Stimulated activated CD4-positive, alpha-beta T cell treated with anti-CD3 and anti-CD28 coated beads, TNF-alpha, amount 100 ng/mL, for 24 hours (primary cell): ENCODE measurements around the gene RFX7.
"Not testable (repeated sequence)": the region's sequence is repeated elsewhere in the genome, so short reads cannot be mapped to it uniquely, and the experiment has no call there.

Experiments
- DNase-seq, 3 experiments: peaks; one replicate each; pipeline ENCODE4 v3.0.0-alpha.2; 2020; ENCODE audit warnings: low read depth in 3 of 3

Gene RFX7

DNA sequence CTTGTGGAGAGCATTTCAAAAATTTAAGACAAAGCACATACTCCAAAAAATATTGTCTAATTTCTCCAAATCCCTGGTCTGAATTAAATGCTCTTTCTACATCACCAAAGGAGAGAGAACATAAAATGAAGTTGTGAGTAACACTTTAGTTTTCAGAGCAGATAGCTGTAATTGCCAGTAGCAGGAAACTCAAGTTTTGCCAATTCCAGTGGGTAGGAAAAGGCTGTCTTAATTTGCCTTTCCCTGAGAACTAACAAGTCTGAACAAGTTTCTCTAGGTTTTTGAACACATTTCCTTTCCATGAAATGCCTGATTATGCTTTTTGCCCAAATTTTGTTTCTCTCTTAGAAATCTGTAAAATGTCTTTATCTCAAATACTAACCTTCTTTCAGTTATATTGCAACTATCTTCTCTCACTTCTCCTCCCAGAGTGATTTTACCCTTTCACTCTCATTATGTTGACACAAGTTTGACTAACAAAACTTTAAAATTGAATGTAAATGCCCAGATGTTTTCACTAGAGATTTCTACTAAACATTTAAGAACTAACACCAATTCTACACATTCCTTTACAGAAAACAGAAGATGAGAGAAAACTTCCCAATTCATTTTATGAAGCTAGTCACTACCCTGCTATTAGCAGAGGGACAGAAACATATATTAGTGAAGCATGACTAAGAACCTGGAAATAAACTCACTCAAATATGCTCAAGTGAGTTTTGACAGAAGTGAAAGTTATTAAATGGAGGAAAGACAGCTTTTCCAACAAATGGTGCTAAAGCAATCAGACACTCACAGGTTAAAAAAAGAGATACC is 38.4 kb downstream of the RFX7 start:
- DNase-seq: no peak

- not testable (repeated sequence) for DNase-seq
These were observed 40.3 kb downstream of the RFX7 start for GRCh38 chr15:56203312-56203922.

- DNase-seq: no peak
These were observed 41.0 kb downstream of the RFX7 start for GRCh38 chr15:56202701-56203100.

GRCh38 chr15:56199038-56199437 is 44.6 kb downstream of the RFX7 start:
- DNase-seq: no peak

DNA sequence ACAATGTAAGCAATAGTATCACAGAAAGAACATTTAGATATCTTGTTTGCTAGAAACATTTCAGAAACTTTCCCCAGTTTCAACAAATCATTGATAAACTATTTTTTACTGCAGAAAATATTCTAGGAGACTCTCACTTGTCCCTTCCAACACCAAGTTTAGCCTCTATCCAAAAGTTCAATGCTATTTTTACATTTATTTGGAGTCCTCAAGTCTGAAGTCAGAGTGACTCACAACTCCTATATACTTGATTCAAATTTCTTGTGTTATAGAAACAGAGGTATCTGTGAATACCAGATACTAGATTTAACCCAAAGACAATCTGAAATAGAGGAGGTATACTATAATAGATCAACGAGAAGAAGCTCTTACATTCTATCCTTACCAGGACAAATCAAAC is 49.6 kb downstream of the RFX7 start:
- DNase-seq: no peak

GRCh38 chr15:56192659-56193442 is 50.8 kb downstream of the RFX7 start:
- no peak for DNase-seq

DNA sequence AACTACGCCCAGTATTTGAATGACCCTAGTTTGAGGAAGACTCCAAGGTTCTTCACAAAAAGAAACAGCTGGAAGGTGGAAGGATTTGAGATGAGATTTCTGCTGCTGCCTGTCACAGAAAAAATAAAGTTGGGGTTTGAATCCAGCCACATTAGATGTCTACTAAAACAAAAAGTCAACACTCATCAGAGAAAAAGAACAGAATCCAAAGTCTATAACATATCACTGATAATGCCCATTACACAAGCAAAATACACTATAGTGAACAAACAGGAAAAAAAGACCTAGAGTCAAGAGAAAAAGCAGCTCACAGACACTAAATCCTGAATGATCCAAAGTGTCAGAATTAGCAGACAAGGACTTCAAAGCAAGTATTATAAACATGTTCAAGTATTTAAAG is 56.0 kb downstream of the RFX7 start:
- no peak for DNase-seq

DNA sequence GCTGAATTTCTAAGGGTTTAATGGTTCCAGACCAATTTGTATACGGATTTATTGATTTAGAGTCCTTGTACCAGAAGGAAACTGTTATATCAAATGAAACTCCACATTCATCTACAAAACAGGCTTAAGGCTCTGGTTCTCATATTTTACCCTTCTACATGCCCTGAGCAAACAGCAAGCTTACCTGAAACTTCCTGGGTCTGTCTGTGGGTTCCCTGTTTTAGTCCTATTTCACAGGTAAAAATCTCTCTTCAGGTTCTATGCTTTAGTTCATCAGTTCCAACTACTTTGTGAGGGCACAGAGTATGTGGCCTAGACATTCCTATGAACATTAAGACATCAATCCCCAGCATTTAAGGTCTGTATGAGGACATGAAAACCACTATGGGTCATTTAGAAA is 57.7 kb downstream of the RFX7 start:
- no peak for DNase-seq

DNA sequence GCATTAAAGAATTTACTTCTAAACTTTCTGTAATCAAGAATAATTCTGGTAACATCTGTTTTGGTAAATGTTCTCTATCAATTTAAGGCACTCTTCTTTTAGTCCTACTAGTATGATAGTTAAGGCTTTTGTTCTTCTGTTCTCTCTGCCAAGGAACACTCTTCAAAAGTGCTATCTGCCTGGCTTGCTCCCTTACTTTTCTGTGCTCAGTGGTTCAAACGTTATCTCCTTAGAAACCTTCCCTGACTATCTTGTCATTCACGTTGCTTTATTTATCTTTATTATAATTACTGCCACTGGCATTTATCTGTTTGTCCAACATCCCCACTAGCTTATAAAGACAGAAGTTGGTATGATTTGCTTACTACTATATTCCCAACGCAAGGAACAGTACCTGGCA is 59.2 kb downstream of the RFX7 start:
- no peak for DNase-seq

DNA sequence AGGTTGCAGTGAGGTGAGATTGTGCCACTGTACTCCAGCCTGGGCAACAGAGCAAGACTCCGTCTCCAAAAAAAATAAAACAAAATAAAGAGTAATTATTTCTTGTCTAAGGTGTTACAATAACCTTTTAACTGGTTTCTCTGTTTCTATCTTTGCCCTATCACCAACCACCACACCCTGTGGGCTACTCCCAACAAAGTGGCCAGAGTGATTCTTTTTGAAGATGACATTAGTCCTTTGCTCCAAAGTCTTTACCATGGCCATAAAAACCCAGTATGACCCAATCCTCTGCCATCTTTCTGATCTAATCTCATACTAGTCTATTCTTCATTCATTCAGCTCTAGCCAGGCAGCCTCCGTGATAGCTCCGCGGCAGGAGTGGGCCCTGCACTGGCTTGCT is 62.8 kb downstream of the RFX7 start:
- DNase-seq: no peak

DNA sequence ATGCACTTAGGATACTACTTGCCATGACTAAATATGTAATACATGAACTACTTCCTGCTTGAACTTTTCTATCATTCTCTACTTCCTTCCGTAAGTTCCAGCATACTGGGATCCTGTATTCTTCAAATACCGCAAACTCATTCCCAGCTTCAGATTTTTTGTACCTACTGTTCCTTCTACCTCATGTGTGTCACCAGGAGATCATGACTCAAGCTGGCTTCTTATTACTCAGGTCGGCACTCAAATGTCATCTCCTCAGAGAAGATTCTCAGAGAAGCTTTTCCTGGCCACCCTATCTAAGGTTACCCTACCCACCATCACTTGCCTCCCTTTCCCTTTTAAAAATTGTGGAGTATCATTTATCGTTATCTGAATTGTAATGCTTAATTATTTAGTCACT is 66.7 kb downstream of the RFX7 start:
- DNase-seq: no peak

DNA sequence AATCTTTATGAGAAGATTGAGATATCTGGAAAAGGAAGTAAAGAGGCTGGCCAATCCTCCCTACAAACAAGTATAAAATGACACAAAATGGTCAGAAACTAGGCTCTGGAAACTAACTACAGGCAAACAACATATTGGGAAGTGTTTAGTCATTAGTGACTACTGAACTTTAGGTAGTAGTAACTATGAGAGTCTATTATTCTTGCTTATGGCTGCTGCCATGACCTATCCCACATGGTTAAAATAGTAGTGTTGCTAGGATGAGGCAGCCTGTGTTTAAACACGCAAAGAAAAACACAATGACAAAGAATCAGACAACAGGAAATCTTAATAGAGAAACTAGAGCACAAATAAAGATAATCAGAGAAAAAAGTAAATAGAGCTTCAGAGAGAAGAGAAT is 67.9 kb downstream of the RFX7 start:
- no peak for DNase-seq

DNA sequence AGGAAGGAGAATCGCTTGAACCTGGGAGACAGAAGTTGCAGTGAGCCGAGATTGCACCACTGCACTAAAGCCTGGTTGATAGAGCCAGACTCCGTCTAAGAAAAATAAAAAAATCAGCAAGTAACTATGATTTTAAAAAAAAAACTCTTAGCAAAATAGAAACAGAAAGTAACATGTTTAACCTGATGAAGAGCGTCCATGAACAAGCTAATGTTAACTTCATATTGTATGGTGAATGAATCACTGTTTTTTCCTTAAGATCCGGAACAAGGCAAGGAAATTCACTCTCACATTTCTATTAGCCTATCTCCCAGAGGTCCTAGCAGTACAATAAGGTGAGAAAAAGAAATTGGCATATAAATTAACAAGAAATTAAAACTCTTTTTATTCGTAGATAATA is 69.0 kb downstream of the RFX7 start:
- DNase-seq: no peak

DNA sequence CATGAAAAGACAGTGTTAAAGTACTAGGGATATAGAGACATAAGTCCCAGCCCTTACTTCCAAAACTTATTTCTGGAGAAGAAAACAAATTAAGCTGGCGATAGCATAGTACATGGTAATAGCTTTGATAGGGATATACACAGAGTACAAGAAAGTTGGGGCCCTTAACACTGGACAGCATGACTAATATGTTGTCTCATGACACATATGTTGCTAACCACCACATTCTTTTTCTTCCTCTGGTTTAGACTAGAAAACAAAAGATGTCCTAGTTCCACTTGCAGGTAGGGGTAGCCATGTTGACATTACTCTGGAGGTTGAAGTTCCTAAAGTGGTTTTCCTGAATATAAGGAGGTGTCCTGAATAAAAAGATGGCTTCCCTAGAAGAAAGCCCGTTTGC is 75.3 kb downstream of the RFX7 start:
- no peak for DNase-seq

DNA sequence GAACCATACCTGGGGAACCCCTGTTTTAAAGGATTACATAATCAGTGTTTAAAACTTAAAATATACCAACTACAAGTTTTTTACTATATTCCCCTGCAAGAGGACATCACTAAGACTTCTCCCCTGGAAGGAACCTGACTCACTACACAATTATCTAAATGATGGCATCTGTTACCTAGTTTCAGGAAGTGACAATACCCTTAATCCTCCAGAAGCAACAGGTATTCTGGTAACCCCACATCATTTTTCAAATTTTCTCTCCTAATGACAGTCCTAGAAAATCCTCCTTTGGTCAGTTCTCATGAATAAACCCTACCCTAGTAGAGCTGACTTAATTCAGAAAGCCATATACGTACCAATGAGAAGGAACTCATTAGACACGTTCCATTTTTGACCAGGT is 78.4 kb downstream of the RFX7 start:
- no peak for DNase-seq

DNA sequence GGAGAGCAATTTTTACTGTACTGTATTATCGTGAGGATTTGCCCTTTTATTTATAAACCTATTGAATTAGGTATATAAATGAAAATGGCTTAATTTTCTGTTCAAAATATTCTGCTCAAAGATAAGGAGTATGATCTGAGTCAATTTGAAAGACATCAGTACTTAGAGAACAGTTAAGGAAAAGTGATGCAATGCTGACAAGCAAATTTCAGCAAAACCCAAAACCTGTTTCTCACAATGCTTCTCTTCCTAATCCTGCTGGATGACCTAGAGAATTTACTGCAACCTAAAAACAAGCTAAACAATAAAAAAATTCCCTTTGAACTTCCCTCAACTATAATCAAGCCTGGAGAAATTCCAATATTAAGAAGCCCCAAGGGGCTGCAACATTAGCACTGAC is 82.7 kb downstream of the RFX7 start:
- DNase-seq: no peak

GRCh38 chr15:56156877-56157276 is 86.8 kb downstream of the RFX7 start:
- no peak for DNase-seq

GRCh38 chr15:56155278-56155677 is 88.4 kb downstream of the RFX7 start:
- not testable (repeated sequence) for DNase-seq

DNA sequence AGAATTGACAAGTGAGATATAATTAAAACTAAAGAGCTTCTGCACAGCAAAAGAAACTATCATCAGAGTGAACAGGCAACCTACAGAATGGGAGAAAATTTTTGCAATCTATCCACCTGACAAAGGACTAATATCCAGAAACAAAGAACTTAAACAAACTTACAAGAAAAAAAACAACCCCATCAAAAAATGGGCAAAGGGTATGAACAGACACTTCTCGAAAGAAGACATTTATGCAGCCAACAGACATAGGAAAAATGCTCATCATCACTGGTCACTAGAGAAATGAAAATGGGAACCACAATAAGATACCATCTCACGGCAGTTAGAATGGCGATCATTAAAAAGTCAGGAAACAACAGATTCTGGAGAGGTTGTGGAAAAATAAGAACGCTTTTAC is 88.9 kb downstream of the RFX7 start:
- DNase-seq: not testable (repeated sequence)

DNA sequence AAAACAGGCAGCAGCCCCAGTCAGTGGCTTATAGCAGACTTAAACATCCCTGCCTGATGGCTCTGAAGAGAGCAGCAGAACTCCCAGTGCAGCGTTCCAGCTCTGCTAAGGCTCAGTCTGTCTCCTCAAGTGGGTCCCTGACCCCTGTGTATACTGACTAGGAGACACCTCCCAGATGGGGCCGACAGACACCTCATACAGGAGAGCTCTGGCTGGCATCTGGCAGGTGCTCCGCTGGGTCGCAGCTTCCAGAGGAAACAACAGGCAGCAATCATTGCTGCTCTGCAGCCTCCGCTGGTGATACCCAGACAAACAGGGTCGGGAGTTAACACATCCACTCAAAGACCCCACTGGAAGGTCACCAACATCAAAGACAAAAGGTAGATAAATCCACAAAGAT is 93.5 kb downstream of the RFX7 start:
- DNase-seq: no peak

- no peak for DNase-seq
These were observed 95.6 kb downstream of the RFX7 start for GRCh38 chr15:56148064-56148463.

GRCh38 chr15:56146756-56147155 is 96.9 kb downstream of the RFX7 start:
- no peak for DNase-seq

DNA sequence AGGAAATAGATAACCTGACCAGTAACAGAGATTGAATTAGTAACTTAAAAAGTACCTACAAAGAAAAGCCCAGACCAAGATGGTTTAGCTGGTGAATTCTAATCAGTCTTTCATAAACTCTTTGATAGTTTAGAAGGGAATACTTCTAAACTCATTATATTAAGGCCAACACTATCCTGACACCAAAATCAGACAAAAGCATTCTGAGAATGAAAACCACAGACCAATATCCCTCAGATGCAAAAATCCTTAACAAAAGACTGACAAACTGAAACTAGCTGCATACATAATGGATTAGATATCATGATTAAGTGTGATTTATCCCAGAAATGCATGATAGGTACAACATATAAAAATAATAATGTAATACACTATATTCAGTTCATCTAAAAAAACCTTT is 115.6 kb downstream of the RFX7 start:
- DNase-seq: no peak
